Fibroblast of the aortic adventitia (primary cell): ENCODE results near the gene GBX1. TPM values are rescaled to one million over a fixed set of nuclear protein-coding genes. Genes with fewer than 3 reads are reported as not detected.

ENCODE experiments used
- DNase-seq: peaks from one replicate; pipeline ENCODE4 v3.0.0-alpha.2; 2010; ENCODE audit warnings: low read depth
- H3K4me3 ChIP-seq: 2 replicates; pipeline ENCODE4 v1.5.1; 2011; ENCODE audit warnings: low read depth, mild to moderate bottlenecking, control low read depth, low read length, moderate library complexity
- total RNA-seq: library from RNA; depleted of rRNA; stranded (reverse); fragments of >200 nt; gene quantifications from 2 replicates; pipeline ENCODE4 v1.2.3, GENCODE V29; 2012; ENCODE audit warnings: low replicate concordance
- TF ChIP-seq, protein P1 (sequence below): IDR thresholded peaks from 2 replicates; pipeline ENCODE4 v1.5.1; 2011; ENCODE audit warnings: mild to moderate bottlenecking, low read length, control low read depth, inconsistent platforms; ENCODE audit not compliant: insufficient read depth

GBX1 gene
- total RNA-seq, 1 donor, result not detected

DNA sequence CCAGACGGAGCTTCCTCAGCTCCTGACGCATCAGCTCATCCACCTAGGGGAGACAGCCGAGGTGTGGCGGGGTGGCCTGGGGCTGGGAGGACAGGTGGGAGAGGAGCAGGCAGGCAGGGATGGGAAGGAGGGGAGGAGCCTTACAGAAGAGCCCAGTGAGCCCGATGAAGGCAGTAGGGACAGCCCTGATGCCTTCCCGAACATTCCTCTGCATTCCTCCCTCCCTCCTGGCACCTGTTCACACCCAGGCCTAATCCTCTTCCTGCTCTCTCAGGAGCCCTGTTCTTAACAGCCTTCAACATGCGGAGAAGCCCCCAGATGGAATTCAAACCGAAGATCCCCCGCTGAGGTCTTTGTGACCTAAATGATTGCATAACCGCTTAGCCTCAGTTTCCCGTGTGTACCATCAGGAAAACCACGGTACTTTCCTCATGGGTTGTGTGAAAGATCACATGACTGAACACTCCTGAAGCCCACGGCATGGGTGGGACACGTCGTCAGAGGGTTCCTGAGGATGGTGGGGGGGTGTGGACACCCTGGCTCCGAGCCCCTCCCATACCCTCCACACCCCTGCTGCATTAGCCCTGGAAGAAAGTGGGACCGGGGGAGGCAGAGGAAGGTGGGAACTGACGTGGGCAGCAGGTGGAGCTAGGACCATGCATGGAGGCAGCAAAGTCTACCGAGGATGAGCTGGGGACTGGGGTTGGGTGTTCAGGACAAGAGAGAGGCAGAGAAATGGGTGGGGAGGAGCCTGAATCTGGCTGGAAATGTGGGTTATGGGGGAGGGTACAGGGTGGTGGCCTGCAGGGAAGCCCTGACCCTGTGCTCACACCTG lies 28.3 kb upstream of the GBX1 start:
- no peak for DNase-seq
- H3K4me3 ChIP-seq, result no peak overlapping the region
- TF ChIP-seq, protein P1, sequence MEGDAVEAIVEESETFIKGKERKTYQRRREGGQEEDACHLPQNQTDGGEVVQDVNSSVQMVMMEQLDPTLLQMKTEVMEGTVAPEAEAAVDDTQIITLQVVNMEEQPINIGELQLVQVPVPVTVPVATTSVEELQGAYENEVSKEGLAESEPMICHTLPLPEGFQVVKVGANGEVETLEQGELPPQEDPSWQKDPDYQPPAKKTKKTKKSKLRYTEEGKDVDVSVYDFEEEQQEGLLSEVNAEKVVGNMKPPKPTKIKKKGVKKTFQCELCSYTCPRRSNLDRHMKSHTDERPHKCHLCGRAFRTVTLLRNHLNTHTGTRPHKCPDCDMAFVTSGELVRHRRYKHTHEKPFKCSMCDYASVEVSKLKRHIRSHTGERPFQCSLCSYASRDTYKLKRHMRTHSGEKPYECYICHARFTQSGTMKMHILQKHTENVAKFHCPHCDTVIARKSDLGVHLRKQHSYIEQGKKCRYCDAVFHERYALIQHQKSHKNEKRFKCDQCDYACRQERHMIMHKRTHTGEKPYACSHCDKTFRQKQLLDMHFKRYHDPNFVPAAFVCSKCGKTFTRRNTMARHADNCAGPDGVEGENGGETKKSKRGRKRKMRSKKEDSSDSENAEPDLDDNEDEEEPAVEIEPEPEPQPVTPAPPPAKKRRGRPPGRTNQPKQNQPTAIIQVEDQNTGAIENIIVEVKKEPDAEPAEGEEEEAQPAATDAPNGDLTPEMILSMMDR, result no peak

DNA sequence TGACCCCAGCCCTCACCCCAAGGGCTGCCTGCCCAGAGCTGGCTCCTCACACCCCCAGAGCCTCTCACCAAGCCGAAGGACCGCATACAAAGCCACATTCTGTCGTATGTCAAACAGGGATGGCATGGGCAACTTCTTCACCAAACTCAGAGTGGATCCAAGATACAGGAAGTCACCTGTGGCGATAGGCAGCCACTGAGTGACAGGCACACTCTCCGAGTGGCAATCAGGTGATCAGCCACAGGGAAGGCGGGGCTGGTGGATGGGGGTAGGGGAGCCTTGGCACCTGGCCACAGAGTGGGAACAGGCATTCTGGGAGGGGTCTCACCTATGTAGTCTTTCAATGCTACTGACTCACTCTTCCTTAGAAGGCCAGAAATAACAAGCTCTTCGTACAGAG lies 26.7 kb upstream of the GBX1 start:
- no peak for DNase-seq
- TF ChIP-seq, protein P1, result no peak
- H3K4me3 ChIP-seq, result no peak overlapping the region

DNA sequence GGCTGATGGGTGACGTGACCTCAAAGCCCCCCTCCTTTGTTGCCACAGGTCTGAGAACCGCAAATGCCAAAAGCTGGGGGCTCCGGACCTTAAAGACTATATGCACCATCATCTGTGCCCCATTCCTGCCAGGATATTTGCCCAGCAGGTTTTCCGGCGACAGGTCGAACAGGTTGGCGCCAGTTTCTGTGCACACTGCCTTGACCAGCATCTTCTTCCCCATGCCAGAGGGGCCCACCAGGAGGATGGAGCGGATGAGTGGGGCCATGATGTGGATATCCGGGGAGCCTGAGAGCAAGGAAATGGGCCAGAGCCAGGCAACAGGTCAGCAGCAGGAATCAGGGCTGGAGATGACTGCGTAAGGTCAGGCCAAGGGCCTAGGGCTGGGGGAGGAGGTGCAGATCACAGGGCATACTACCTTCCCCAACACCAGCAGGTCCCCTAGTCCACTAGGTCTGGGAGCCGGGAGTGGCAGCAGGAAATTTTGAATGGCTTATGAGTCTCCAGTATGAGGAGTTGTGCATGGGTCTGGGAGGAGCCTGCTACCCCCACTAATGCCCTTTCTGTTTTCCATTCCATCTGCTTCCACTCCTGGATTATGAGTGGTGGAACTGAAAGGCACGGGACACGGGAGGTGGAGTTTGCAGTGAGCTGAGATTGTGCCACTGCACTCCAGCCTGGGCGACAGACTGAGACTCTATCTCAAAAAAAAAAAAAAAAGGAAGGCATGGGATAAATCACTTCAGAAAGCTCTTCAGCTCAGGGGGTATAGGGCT lies 25.9 kb upstream of the GBX1 start:
- TF ChIP-seq, protein P1, result no peak
- H3K4me3 ChIP-seq, result no peak overlapping the region
- no peak for DNase-seq

DNA sequence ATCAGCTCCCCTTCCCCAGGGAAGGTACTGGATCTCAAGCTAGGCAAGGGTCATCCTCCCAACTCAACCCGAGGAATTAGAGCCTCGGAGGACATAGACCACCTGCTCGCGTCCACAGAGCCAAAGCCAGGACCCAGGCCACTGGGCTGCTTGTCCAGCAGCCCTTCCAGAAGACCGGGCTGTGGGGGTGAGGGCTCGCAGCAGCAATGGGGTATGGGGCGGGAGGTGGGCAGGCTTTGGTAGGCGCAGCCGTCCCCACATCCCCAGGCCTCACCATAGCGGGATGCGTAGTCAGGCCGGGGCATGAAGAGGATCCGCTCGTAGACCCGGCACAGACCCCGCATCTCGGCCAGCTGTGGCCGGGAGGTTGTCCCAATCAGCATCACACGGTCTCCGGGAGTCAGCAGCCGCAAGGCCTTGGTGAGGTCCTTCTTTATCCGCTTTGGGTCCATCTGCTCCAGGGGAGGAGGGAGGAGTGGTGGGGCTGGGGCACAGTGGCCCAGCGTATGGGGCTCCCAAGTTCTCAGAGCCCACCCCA lies 24.6 kb upstream of the GBX1 start:
- H3K4me3 ChIP-seq, result no peak overlapping the region
- TF ChIP-seq, protein P1, result no peak
- DNase-seq, result no peak

DNA sequence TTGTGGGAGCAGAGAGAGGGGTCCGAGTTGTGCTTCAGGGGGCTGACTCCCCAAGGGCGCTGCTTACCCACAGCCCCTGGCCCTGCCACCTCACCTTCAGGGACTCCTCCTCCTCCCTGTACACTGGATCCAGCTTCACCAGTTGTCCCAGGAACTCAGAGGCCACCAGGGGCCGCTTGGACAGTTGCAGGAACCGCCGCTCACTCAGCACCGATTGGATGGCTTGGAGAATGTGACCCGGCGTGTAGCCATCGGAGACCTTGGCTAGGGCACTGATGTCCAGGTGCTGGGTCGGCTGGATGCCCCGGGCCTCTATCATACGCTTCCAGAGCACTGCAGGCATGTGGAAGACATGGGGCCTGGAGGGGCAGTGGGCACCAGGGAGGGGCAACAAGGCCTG lies 24.1 kb upstream of the GBX1 start:
- H3K4me3 ChIP-seq, result no peak overlapping the region
- TF ChIP-seq, protein P1, result no peak
- DNase-seq, result no peak

DNA sequence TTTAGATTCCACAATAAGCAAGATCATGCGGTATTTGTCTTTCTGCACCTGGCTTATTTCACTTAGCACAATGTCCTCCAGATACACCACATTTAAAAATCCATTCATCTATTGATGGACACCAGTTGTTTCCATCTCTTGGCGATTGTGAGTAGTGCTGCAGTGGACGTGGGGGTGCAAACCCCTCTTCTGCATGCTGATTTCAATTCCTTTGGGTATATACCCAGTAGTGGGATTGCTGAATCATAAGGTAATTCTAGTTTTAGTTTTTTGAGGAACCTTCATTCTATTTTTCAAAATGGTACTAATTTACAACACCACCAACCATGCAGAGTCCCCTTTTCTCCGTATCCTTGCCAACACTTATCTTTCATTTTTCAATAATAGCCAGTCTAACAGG lies 21.5 kb upstream of the GBX1 start:
- no peak for DNase-seq
- H3K4me3 ChIP-seq, result no peak overlapping the region
- TF ChIP-seq, protein P1, result no peak
